GM23338 (cell line): Measurements from ENCODE around the gene FAM20C. TPM values are rescaled to one million over a fixed set of nuclear protein-coding genes. Genes with fewer than 3 reads are reported as not detected.

Experiments
- ATAC-seq: fragments of 200-7000 bp; cut with Tn5 transposase; 3 replicates; pipeline ENCODE4 v1.9.1; 2020
- DNase-seq: peaks from one replicate; pipeline ENCODE4 v3.0.0-alpha.2; 2015; ENCODE audit warnings: low spot score
- H2AFZ ChIP-seq: fragments of 200-600 bp; sonication (generic); 2 replicates; pipeline ENCODE4 v1.8.0; 2016; ENCODE audit warnings: antibody characterized with exemption, mild to moderate bottlenecking, moderate library complexity
- H3F3A ChIP-seq: fragments of 200-600 bp; sonication (generic); replicated peaks from 2 replicates; pipeline ENCODE4 v1.8.0; 2017; ENCODE audit warnings: antibody characterized with exemption, mixed run types, low read depth
- H3K27ac ChIP-seq: fragments of 200-600 bp; sonication (generic); 2 replicates; pipeline ENCODE4 v1.6.1; 2016; ENCODE audit warnings: low read depth
- H3K27me3 ChIP-seq: fragments of 200-600 bp; sonication (generic); 2 replicates; pipeline ENCODE4 v1.8.0; 2016; ENCODE audit warnings: mild to moderate bottlenecking, mixed run types, moderate library complexity; ENCODE audit not compliant: insufficient read depth
- H3K36me3 ChIP-seq: fragments of 200-600 bp; sonication (generic); 2 replicates; pipeline ENCODE4 v1.8.0; 2016; ENCODE audit warnings: mild to moderate bottlenecking; ENCODE audit not compliant: insufficient read depth
- H3K4me1 ChIP-seq: fragments of 200-600 bp; sonication (generic); 2 replicates; pipeline ENCODE4 v1.8.0; 2016; ENCODE audit warnings: mild to moderate bottlenecking, moderate library complexity; ENCODE audit not compliant: insufficient read depth
- H3K4me2 ChIP-seq: fragments of 200-600 bp; sonication (generic); 2 replicates; pipeline ENCODE4 v1.7.1; 2017; ENCODE audit warnings: mixed run types
- H3K4me3 ChIP-seq: fragments of 200-600 bp; sonication (generic); 2 replicates; pipeline ENCODE4 v1.6.1; 2016; ENCODE audit warnings: mixed run types
- H3K79me2 ChIP-seq: fragments of 200-600 bp; sonication (generic); replicated peaks from 2 replicates; pipeline ENCODE4 v1.8.0; 2017; ENCODE audit warnings: mild to moderate bottlenecking; ENCODE audit not compliant: insufficient read depth
- H3K9me2 ChIP-seq: fragments of 200-600 bp; sonication (generic); 2 replicates; pipeline ENCODE4 v1.8.0; 2017; ENCODE audit not compliant: insufficient read depth
- H4K20me1 ChIP-seq: fragments of 200-600 bp; sonication (generic); replicated peaks from 2 replicates; pipeline ENCODE4 v1.8.0; 2017; ENCODE audit warnings: mild to moderate bottlenecking; ENCODE audit not compliant: insufficient read depth
- H3K27ac Mint-ChIP-seq: 2 replicates; pipeline ENCODE4 v1.8.0; 2020; ENCODE audit warnings: inconsistent platforms, mild to moderate bottlenecking, moderate library complexity, mixed read lengths
- H3K27me3 Mint-ChIP-seq: 3 replicates; pipeline ENCODE4 v1.8.0; 2022; ENCODE audit warnings: low read depth, mild to moderate bottlenecking, moderate library complexity, mixed read lengths, inconsistent platforms; ENCODE audit not compliant: insufficient read depth, poor library complexity
- H3K36me3 Mint-ChIP-seq: 3 replicates; pipeline ENCODE4 v1.8.0; 2021; ENCODE audit warnings: low read depth, mild to moderate bottlenecking, inconsistent platforms, moderate library complexity, mixed read lengths
- H3K4me1 Mint-ChIP-seq: 3 replicates; pipeline ENCODE4 v1.8.0; 2020; ENCODE audit warnings: mild to moderate bottlenecking, inconsistent platforms, mixed read lengths
- H3K4me3 Mint-ChIP-seq: 3 replicates; pipeline ENCODE4 v1.8.0; 2021; ENCODE audit warnings: moderate library complexity, mild to moderate bottlenecking, inconsistent platforms, mixed read lengths
- H3K9me3 Mint-ChIP-seq: 3 replicates; pipeline ENCODE4 v1.8.0; 2020; ENCODE audit warnings: moderate library complexity, mild to moderate bottlenecking, inconsistent platforms, mixed read lengths
- POLR2AphosphoS5 ChIP-seq: IDR thresholded peaks from 2 replicates; pipeline ENCODE4 v1.6.1; 2016; ENCODE audit warnings: antibody characterized with exemption, low read depth
- STAT1 ChIP-seq: IDR thresholded peaks from one replicate; pipeline ENCODE4 v1.6.1; 2016; ENCODE audit warnings: antibody characterized with exemption; ENCODE audit not compliant: unreplicated experiment
- ZNF114 ChIP-seq: fragments of 250-450 bp; sonication (Bioruptor Pico); IDR thresholded peaks from 2 replicates; pipeline ENCODE4 v1.5.0; 2020; ENCODE audit warnings: mild to moderate bottlenecking, moderate library complexity
- ZNF331 ChIP-seq: fragments of 250-450 bp; sonication (Bioruptor Pico); IDR thresholded peaks from 2 replicates; pipeline ENCODE4 v1.5.0; 2020; ENCODE audit warnings: low read depth, mild to moderate bottlenecking, moderate library complexity
- polyA plus RNA-seq: library from polyadenylated mRNA; unstranded; fragments of >200 nt; fragmentation: Nextera tagmentation; extraction: Ambion mirVana; gene quantifications from 2 replicates; pipeline ENCODE4 v1.2.1, GENCODE V29; 2016
- total RNA-seq: library from RNA; depleted of rRNA; stranded (reverse); fragments of >200 nt; shearing (Covaris generic); gene quantifications from 2 replicates; pipeline ENCODE4 v1.2.3, GENCODE V29; 2014
- TF ChIP-seq, protein P1 (sequence below): fragments of 250-450 bp; sonication (Bioruptor Pico); IDR thresholded peaks from 2 replicates; pipeline ENCODE4 v1.5.0; 2020; ENCODE audit warnings: mild to moderate bottlenecking, moderate library complexity

The FAM20C gene
- total and polyA plus RNA-seq, 2 experiments from 2014 or later: 7.6 to 24.8 TPM

DNA sequence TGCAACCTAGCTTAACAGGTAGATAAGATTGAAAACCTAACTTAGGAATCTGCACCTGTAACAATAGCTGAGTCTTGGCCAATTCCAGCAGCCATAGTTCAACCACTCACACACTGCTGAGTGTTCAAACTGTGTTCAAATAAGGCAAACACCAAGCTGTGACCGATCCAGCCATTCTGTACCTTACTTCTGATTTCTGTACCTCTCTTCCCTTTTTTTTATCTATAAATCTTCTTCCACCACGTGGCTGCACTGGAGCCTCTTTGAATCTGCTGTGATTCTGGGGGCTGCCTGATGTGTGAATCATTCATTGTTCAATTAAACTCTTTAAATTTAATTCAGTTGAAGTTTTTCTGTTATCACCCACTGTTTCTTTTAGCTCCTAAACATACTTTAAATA is 81.9 kb downstream of the FAM20C start (continued):
- TF ChIP-seq, protein P1, sequence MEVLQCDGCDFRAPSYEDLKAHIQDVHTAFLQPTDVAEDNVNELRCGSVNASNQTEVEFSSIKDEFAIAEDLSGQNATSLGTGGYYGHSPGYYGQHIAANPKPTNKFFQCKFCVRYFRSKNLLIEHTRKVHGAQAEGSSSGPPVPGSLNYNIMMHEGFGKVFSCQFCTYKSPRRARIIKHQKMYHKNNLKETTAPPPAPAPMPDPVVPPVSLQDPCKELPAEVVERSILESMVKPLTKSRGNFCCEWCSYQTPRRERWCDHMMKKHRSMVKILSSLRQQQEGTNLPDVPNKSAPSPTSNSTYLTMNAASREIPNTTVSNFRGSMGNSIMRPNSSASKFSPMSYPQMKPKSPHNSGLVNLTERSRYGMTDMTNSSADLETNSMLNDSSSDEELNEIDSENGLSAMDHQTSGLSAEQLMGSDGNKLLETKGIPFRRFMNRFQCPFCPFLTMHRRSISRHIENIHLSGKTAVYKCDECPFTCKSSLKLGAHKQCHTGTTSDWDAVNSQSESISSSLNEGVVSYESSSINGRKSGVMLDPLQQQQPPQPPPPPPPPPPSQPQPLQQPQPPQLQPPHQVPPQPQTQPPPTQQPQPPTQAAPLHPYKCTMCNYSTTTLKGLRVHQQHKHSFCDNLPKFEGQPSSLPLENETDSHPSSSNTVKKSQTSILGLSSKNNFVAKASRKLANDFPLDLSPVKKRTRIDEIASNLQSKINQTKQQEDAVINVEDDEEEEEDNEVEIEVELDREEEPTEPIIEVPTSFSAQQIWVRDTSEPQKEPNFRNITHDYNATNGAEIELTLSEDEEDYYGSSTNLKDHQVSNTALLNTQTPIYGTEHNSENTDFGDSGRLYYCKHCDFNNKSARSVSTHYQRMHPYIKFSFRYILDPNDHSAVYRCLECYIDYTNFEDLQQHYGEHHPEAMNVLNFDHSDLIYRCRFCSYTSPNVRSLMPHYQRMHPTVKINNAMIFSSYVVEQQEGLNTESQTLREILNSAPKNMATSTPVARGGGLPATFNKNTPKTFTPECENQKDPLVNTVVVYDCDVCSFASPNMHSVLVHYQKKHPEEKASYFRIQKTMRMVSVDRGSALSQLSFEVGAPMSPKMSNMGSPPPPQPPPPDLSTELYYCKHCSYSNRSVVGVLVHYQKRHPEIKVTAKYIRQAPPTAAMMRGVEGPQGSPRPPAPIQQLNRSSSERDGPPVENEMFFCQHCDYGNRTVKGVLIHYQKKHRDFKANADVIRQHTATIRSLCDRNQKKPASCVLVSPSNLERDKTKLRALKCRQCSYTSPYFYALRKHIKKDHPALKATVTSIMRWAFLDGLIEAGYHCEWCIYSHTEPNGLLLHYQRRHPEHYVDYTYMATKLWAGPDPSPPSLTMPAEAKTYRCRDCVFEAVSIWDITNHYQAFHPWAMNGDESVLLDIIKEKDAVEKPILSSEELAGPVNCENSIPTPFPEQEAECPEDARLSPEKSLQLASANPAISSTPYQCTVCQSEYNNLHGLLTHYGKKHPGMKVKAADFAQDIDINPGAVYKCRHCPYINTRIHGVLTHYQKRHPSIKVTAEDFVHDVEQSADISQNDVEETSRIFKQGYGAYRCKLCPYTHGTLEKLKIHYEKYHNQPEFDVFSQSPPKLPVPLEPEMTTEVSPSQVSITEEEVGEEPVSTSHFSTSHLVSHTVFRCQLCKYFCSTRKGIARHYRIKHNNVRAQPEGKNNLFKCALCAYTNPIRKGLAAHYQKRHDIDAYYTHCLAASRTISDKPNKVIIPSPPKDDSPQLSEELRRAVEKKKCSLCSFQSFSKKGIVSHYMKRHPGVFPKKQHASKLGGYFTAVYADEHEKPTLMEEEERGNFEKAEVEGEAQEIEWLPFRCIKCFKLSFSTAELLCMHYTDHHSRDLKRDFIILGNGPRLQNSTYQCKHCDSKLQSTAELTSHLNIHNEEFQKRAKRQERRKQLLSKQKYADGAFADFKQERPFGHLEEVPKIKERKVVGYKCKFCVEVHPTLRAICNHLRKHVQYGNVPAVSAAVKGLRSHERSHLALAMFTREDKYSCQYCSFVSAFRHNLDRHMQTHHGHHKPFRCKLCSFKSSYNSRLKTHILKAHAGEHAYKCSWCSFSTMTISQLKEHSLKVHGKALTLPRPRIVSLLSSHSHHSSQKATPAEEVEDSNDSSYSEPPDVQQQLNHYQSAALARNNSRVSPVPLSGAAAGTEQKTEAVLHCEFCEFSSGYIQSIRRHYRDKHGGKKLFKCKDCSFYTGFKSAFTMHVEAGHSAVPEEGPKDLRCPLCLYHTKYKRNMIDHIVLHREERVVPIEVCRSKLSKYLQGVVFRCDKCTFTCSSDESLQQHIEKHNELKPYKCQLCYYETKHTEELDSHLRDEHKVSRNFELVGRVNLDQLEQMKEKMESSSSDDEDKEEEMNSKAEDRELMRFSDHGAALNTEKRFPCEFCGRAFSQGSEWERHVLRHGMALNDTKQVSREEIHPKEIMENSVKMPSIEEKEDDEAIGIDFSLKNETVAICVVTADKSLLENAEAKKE (CRISPR knock-in tag): no peak
- TF ChIP-seq ZNF331 (CRISPR knock-in tag) (no peak), STAT1 (no peak)

DNA sequence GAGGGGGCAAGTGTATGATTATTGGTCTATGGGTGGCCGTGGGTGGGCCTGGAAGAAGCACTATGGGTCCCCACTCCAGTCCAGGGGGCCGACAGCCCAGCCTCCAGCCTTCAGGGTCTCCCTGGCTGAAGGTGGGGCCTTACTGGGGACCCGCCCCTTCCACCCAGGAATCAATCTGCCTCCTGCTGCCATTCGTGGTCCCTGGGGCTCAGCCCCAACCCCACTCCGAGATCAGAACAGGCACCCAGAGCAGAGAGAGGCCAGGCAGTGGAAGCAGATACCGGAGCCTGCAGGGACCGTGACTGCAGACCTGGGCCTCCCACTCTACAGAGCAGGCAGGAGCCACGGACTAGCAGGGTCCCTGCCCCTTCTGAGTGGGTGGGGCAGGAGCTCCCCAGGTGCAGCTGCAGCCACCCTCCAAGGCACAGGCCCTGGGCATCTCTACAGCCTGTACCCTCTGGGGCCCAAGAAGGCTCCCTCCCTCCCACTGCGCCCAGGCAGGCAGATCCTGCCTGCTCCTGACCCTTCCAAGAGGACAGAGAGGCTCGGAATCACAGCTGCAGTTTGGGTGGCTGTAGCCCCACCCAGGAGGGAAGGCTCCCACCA is 84.0 kb downstream of the FAM20C start:
- Histone ChIP-seq H3K36me3 (peaks cover 4% of the 10 kb centered on the region; the same call in 1 of the 2 replicates), H3K4me2 (no peak overlapping the region), H3K27me3 (no peaks in the 10 kb centered on the region), H2AFZ (no peak overlapping the region), H4K20me1 (no peaks in the 10 kb centered on the region), H3K4me3 (no peak overlapping the region), H3K27ac (no peak overlapping the region), H3F3A (no peaks in the 10 kb centered on the region), H3K4me1 (no peaks in the 10 kb centered on the region), H3K79me2 (no peaks in the 10 kb centered on the region), H3K9me2 (0 out of 2 replicates have a peak, but pooled peaks cover 5% of the 10 kb centered on the region)
- DNase-seq (no peak), ATAC-seq (no peak)
- H3K36me3 Mint-ChIP-seq: peaks cover 41% of the 10 kb centered on the region
- H3K4me1 Mint-ChIP-seq: no peaks in the 10 kb centered on the region; the same call in 2 of the 3 replicates
- H3K4me3 Mint-ChIP-seq: no peak overlapping the region
- peaks cover 5% of the 10 kb centered on the region for H3K27me3 Mint-ChIP-seq
- H3K27ac Mint-ChIP-seq: no peak overlapping the region
- H3K9me3 Mint-ChIP-seq: peaks cover 84% of the 10 kb centered on the region
- TF ChIP-seq ZNF331 (CRISPR knock-in tag) (no peak), POLR2AphosphoS5 (no peak), STAT1 (no peak), ZNF114 (CRISPR knock-in tag) (no peak)
- TF ChIP-seq, protein P1 (CRISPR knock-in tag): no peak
